SK-N-SH treated with all-trans-retinoic acid at 6 μM for 48 hours (cell line): ENCODE data around the gene CHRM4.

Experiments
- ATAC-seq: fragments of 200-7000 bp; cut with Tn5 transposase; 3 replicates; pipeline ENCODE4 v1.9.1; 2020; ENCODE audit warnings: mild to moderate bottlenecking, moderate library complexity
- ARNTL ChIP-seq: fragments of 450-650 bp; formaldehyde crosslinking; IDR thresholded peaks from 2 replicates; pipeline ENCODE4 v1.5.0; 2020; ENCODE audit warnings: low read depth, mild to moderate bottlenecking, moderate library complexity, borderline replicate concordance
- CREB5 ChIP-seq: fragments of 250-450 bp; sonication (Bioruptor Pico); IDR thresholded peaks from 2 replicates; pipeline ENCODE4 v1.5.1; 2020; ENCODE audit warnings: low read depth, mild to moderate bottlenecking, moderate library complexity
- CSDC2 ChIP-seq: fragments of 250-450 bp; sonication (Bioruptor Pico); IDR thresholded peaks from 2 replicates; pipeline ENCODE4 v1.5.0; 2020; ENCODE audit warnings: mild to moderate bottlenecking, moderate library complexity
- CSRNP3 ChIP-seq: fragments of 250-450 bp; sonication (Bioruptor Pico); IDR thresholded peaks from 2 replicates; pipeline ENCODE4 v1.5.1; 2021; ENCODE audit warnings: mild to moderate bottlenecking, moderate library complexity
- ESRRG ChIP-seq: fragments of 250-450 bp; sonication (Bioruptor Pico); IDR thresholded peaks from 2 replicates; pipeline ENCODE4 v1.6.1; 2021; ENCODE audit warnings: mild to moderate bottlenecking
- GLIS3 ChIP-seq: fragments of 250-450 bp; sonication (Bioruptor Pico); IDR thresholded peaks from 2 replicates; pipeline ENCODE4 v1.5.0; 2020; ENCODE audit warnings: mild to moderate bottlenecking, moderate library complexity
- ISL1 ChIP-seq: fragments of 250-450 bp; sonication (Bioruptor Pico); IDR thresholded peaks from 2 replicates; pipeline ENCODE4 v2.1.2; 2022; ENCODE audit warnings: mild to moderate bottlenecking, moderate library complexity
- OSR1 ChIP-seq: fragments of 250-450 bp; sonication (Bioruptor Pico); IDR thresholded peaks from 2 replicates; pipeline ENCODE4 v1.8.0; 2022; ENCODE audit warnings: moderate library complexity, mild to moderate bottlenecking, inconsistent platforms
- POU6F1 ChIP-seq: fragments of 250-450 bp; sonication (Bioruptor Pico); IDR thresholded peaks from 2 replicates; pipeline ENCODE4 v1.8.0; 2021; ENCODE audit warnings: low read depth, mild to moderate bottlenecking, moderate library complexity, borderline replicate concordance
- PPARA ChIP-seq: fragments of 250-450 bp; sonication (Bioruptor Pico); IDR thresholded peaks from 2 replicates; pipeline ENCODE4 v1.5.0; 2020; ENCODE audit warnings: mild to moderate bottlenecking, borderline replicate concordance
- RARB ChIP-seq: fragments of 250-450 bp; sonication (Bioruptor Pico); IDR thresholded peaks from 2 replicates; pipeline ENCODE4 v1.8.0; 2021; ENCODE audit warnings: mild to moderate bottlenecking, moderate library complexity
- SNAI2 ChIP-seq: fragments of 250-450 bp; sonication (Bioruptor Pico); IDR thresholded peaks from 2 replicates; pipeline ENCODE4 v1.5.0; 2020; ENCODE audit warnings: mild to moderate bottlenecking, moderate library complexity
- TCF4 ChIP-seq: fragments of 250-450 bp; sonication (Bioruptor Pico); IDR thresholded peaks from 2 replicates; pipeline ENCODE4 v1.8.0; 2021; ENCODE audit warnings: mild to moderate bottlenecking, moderate library complexity, borderline replicate concordance
- TOX ChIP-seq: fragments of 250-450 bp; sonication (Bioruptor Pico); IDR thresholded peaks from 2 replicates; pipeline ENCODE4 v1.8.0; 2021; ENCODE audit warnings: mild to moderate bottlenecking, moderate library complexity, borderline replicate concordance
- TSHZ2 ChIP-seq: fragments of 250-450 bp; sonication (Bioruptor Pico); IDR thresholded peaks from 2 replicates; pipeline ENCODE4 v1.5.0; 2020; ENCODE audit warnings: mild to moderate bottlenecking, moderate library complexity
- ZC3H10 ChIP-seq: fragments of 250-450 bp; sonication (Bioruptor Pico); IDR thresholded peaks from 2 replicates; pipeline ENCODE4 v1.5.1; 2021; ENCODE audit warnings: mild to moderate bottlenecking, moderate library complexity
- ZFP3 ChIP-seq: fragments of 250-450 bp; sonication (Bioruptor Pico); IDR thresholded peaks from 2 replicates; pipeline ENCODE4 v1.5.0; 2020; ENCODE audit warnings: mild to moderate bottlenecking, moderate library complexity
- ZFP30 ChIP-seq: fragments of 450-650 bp; formaldehyde crosslinking; IDR thresholded peaks from 2 replicates; pipeline ENCODE4 v1.5.0; 2022; ENCODE audit warnings: mild to moderate bottlenecking, moderate library complexity
- ZNF565 ChIP-seq: fragments of 450-650 bp; formaldehyde crosslinking; conservative IDR thresholded peaks from 2 replicates; pipeline ENCODE4 v1.5.0; 2020; ENCODE audit warnings: low read depth, mild to moderate bottlenecking, moderate library complexity
- ZNF70 ChIP-seq: fragments of 450-650 bp; formaldehyde crosslinking; IDR thresholded peaks from 2 replicates; pipeline ENCODE4 v1.5.0; 2020; ENCODE audit warnings: mild to moderate bottlenecking, moderate library complexity
- ZNF8 ChIP-seq: fragments of 450-650 bp; formaldehyde crosslinking; IDR thresholded peaks from 2 replicates; pipeline ENCODE4 v1.5.0; 2020; ENCODE audit warnings: mild to moderate bottlenecking, moderate library complexity

The CHRM4 gene

GRCh38 chr11:46378296-46378695 lies 13.3 kb downstream of the CHRM4 start:
- TF ChIP-seq ARNTL (CRISPR knock-in tag): no peak
- TF ChIP-seq ISL1 (CRISPR knock-in tag): no peak
- TF ChIP-seq CSRNP3 (CRISPR knock-in tag): no peak
- TF ChIP-seq CREB5 (CRISPR knock-in tag): no peak
- TF ChIP-seq SNAI2: no peak
- no peak for TF ChIP-seq ESRRG (CRISPR knock-in tag)
- TF ChIP-seq ZNF565 (CRISPR knock-in tag): no peak
- TF ChIP-seq GLIS3 (CRISPR knock-in tag): no peak
- no peak for TF ChIP-seq TSHZ2 (CRISPR knock-in tag)
- TF ChIP-seq ZC3H10 (CRISPR knock-in tag): no peak
- no peak for TF ChIP-seq PPARA
- ATAC-seq: no peak

- no peak for ATAC-seq
- TF ChIP-seq ZNF70 (CRISPR knock-in tag) (no peak), ESRRG (CRISPR knock-in tag) (no peak), POU6F1 (no peak), ZNF8 (CRISPR knock-in tag) (no peak), OSR1 (CRISPR knock-in tag) (no peak), TSHZ2 (CRISPR knock-in tag) (no peak), ZFP3 (CRISPR knock-in tag) (no peak), ZNF565 (CRISPR knock-in tag) (no peak), CREB5 (CRISPR knock-in tag) (no peak), PPARA (no peak), TOX (no peak), ARNTL (CRISPR knock-in tag) (no peak), ZC3H10 (CRISPR knock-in tag) (no peak), GLIS3 (CRISPR knock-in tag) (no peak), TCF4 (CRISPR knock-in tag) (no peak)
These were observed 13.7 kb downstream of the CHRM4 start for GRCh38 chr11:46377831-46378230.

- TF ChIP-seq GLIS3 (CRISPR knock-in tag): no peak
- TF ChIP-seq TOX: no peak
- TF ChIP-seq CSDC2 (CRISPR knock-in tag): no peak
- TF ChIP-seq ESRRG (CRISPR knock-in tag): no peak
- no peak for TF ChIP-seq TCF4 (CRISPR knock-in tag)
- no peak for TF ChIP-seq ZFP30 (CRISPR knock-in tag)
- no peak for TF ChIP-seq ZNF565 (CRISPR knock-in tag)
- TF ChIP-seq ZFP3 (CRISPR knock-in tag): no peak
- no peak for TF ChIP-seq PPARA
- TF ChIP-seq OSR1 (CRISPR knock-in tag): no peak
- no peak for TF ChIP-seq ZC3H10 (CRISPR knock-in tag)
- no peak for TF ChIP-seq ISL1 (CRISPR knock-in tag)
- TF ChIP-seq SNAI2: no peak
- TF ChIP-seq ZNF70 (CRISPR knock-in tag): no peak
- TF ChIP-seq ARNTL (CRISPR knock-in tag): no peak
- TF ChIP-seq RARB (CRISPR knock-in tag): no peak
- no peak for TF ChIP-seq ZNF8 (CRISPR knock-in tag)
- no peak for ATAC-seq
These were observed 14.3 kb downstream of the CHRM4 start for GRCh38 chr11:46377290-46377689.
